Ishikawa (cell line): ENCODE results near the gene ONECUT1.

ENCODE experiments used
- CEBPB ChIP-seq: IDR thresholded peaks from 2 replicates; pipeline ENCODE4 v1.6.1; 2012
- MAX ChIP-seq: IDR thresholded peaks from 2 replicates; pipeline ENCODE4 v1.6.1; 2012
- TAF1 ChIP-seq: IDR thresholded peaks from 2 replicates; pipeline ENCODE4 v1.6.1; 2012; ENCODE audit warnings: low read depth, mild to moderate bottlenecking

DNA sequence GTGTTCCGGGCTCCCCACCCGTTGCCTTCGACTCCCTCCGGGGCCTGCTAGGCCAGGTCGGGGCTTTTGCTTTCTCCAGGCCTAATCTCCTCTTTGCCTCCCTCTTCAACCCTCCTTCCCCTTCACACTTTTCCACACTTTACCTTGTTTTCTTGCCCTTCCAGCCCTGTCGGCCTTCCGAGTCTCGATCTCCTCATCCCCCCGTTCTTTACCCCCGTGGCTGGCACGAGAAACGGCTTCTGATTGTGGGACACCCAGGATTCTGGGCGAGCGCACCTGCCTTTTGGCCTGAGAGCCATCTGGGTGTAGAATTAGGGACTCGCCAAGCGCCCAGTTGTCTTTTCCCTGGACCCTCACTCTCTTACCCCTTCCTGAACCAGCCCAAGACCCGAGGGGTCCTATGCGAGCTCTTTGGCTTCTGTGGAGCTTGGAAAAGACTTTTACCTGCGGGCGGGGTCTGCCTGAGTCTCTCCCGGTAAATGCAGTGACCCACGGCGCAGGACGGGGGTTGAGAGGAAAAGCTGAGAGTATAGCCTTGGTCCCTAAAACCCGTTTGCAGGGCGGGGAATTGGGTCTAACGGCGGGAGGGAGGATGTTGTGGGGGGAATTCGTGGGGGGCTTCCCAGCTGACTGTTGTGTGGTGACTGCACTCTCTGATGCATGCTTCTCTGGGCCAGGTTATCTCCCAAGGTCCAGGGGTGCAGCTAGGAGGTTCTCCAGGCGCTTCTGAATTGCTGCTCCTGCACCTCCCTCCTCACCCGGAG lies 5.5 kb upstream of the ONECUT1 start:
- TF ChIP-seq CEBPB: no peak
- no peak for TF ChIP-seq TAF1
- TF ChIP-seq MAX: no peak
